NCI-H446 (cell line): Measurements from ENCODE around the gene ANKRD6.
A peak's percentile ranks its signal among the peaks of the same experiment; 100 is the strongest.

Source experiments
- DNase-seq, 2 experiments: peaks; one replicate each; lab custom pipeline; 2025; lab: John Stamatoyannopoulos, UW

The ANKRD6 gene

DNA sequence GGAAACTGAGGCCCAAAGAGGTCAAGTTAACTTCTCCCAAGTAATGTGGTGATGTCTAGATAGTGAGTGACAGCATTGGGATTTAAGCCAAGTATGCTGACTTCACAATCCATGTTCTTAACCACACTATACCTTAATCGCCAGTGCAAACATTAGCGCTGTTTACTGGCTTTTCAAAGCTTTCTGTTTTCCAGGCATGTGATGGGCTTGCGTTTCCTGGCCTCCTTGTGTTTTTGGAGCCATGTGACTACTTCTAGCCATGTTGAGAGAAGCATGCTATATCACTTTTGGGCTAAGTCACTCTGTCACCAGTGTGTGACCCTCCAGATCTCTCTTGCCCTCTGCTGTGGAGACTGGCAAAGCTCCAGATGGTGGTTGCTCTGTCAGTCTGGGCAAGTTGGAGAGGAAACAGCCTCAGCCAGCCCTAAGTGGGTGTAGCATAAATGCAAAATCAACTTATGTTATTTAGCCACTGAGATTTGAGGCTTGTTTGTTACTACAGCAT lies 76.9 kb downstream of the ANKRD6 start:
- DNase-seq: no peak

DNA sequence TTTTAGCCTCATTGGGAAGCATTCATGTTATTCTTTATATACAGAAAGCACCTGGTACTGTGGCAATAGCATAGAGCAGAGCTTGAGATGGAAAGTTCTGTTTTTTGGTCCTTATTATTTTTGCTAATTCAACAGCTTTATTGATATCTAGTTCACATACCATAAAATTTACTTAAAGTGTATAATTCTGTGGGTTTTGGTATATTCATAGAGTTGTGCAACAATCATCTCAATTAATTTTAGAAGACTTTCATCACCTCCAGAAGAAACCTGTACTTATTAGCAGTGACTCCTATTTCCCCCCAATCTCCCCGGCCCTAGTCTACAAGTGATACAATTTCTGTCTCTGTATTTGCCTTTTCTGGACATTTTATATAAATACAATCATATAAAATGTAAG lies 77.4 kb downstream of the ANKRD6 start:
- DNase-seq: no peak

DNA sequence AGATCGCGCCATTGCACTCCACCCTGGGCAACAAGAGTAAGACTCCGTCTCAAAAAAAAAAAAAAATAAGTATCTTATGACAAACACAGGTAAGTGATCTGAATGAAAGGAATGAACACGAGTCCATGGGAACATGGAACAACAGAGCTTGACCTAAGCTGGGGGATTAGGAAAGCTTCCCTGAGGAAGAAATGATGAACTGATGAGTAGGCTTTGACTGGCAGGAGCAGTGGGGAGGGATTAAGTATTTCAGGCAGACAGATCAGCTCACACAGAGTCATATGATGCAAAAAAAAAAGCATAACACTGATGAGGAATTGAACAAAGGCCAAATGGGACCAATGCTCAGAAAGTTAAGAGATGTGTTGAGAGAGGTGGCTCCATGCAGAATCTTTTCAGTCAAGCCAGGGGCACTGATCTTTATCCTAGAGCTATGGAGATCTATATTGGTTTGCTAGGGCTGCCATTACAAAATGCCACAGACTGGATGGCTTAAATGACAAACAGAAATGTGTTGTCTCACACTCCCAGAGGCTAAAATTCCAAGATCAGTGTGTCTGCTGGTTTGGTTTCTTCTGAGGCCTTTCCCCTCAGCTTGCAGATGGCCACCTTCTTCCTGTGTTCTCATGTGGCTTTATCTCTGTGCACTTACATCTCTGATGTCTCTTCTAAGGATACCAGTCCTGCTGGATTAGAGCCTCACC lies 85.6 kb downstream of the ANKRD6 start:
- no peak for DNase-seq

DNA sequence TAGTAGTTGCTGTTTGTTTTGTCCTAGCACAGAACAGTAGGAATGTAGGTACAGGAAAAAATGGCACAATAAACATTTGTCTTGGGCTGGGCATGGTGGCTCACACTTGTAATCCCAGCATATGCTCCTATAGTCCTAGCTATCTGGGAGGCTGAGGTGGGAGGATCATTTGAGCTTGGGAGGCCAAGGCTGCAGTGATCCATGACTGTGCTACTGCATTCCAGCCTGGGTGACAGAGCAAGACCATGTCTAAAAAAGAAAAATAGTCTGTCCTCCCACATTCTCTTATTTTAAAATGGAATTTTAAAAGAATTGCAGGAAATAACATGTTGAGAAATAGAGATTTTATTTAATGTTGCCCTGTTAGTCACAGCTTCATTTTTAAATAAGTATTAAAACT lies 87.8 kb downstream of the ANKRD6 start:
- DNase-seq: no peak

DNA sequence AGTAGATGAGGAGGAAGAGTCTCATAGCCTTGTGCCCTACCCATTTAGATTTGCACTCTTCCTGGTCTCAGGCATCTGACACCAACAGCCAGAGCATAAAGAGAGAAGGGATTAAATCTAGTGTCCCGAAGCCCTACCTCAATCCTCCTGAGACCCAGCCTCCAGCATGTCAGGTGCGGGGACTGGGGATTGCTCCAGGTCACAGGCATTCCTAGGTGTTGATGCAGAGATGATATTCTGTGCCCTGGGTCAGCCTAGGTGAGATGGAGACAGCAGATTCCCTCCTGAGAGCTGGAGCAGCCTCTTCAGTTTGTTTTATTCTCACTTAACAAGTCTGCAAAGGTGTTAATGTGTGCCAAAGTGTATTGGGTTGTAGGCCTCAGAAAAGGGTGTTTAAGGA lies 89.8 kb downstream of the ANKRD6 start:
- DNase-seq: no peak

DNA sequence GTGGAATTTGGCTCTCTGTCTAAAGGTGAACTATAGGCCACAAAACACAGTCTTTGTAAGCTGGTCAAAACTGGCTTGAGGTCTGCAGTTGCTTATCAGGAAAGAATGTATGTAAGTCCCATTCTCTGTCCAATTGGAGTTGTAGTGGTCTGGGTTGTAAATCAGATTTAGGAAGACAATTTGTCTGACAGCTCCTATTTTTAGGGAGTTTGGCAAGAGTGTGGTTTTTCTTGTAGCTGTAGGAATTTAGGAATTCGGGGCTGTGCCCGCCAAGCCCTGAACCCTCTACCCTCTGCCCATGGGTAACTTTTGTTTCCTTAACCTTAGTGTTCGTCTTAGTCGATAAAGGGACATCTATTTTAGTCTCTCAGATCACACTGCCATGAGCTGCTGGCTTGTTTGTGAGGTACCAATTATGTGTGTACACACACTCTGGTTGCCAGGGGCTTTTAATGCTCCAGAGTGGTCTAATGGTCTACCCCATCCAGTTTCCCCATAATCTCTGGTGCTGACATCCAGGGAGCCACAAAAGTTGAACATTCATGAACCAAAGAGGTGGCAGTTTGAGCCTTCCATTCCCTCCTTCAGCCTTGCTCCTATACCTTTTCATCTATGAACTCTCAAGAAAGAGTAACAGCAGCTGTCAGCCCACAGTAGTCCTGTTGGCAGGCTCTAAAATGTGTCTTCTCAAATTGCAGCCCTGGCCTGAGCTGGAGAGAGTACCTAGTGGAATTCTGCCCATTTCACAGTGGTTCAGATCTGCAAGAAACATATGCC lies 93.0 kb downstream of the ANKRD6 start:
- DNase-seq: peak in 1 of 2 experiments; percentile 56

DNA sequence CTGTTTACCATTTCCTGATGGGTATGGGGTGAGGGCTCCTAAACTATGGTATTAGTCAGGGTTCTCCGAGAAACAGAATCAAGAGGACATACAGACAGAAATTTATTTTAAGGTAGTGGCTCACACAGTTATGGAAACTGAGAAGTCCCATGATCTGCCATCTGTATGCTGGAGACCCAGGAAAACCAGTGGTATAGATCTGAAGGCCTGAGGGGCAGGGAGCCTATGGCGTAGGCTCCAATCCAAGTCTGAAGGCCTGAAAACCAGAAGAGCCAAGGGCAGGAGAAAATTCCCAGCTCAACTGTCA lies 93.6 kb downstream of the ANKRD6 start:
- no peak for DNase-seq

DNA sequence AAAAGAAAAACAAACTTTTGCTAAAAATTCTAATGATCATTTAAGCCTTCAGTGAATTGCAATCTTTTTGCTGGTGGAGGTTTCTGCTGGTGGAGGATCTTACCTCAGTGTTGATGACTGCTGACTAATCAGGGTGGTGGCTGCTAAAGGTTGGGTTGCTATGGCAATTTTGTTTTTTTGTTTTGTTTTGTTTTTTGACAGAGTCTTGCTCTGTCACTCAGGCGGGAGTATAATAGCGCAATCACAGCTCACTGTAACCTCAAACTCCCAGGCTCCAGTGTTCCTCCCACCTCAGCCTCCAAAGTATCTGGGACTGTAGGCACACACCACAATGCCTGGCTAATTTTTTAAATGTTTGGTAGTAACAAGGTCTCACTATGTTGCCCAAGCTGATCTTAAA lies 94.7 kb downstream of the ANKRD6 start:
- no peak for DNase-seq

DNA sequence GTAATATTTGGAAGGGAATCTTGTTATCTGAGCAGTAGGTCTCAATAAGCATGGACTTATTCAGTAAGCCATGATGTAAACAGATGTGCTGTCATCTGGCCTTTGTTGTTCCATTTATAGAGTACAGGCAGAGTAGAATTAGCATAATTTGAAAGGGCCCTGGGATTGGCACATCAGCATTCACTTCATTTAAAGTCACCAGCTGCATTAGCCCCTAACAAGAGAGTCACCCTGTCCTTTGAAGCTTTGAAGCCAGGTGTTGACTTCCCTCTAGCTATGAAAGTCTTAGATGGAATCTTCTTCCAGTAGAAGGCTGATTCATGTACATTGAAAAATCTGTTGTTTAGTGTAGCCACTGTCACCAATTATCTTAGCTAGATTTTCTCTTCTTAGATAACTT lies 95.9 kb downstream of the ANKRD6 start:
- DNase-seq: no peak

DNA sequence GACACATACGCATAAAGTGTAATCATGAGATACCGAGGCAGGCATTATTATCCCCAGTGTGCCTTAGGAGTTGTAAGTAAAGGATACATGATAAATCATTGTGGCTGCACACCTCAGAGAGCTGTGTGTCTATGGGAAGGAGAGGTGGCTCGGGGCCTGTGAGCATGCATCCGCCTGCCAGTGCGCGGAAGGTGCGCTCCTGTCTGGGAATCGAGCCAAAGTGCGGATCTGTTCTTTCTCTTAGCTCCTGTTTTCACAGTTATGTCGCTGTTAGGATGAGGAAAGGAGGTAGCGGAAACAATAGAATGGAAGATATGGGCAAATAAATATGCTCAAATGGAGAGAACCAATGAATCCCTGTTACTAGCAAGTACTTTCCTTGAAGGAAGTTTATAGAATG lies 98.0 kb downstream of the ANKRD6 start:
- DNase-seq: no peak

DNA sequence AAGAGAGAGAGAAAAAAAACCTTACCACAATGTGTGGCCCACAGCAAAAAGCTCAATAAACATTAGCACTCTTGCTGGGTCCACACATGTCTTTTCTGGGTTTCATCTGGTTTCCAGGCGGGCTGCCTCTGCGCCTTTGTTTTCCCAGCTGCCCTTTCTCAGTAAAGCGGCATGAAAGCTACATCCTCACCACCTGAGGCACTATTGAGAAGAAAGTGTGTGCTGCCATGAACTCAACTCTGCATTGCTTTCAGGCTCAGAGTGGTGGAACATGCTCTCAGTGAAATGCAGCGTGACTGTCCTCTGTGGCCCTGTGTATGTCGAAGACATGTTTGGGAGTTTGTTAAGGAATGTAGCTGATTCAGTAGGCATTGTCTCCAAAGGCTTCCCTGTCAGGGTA lies 103.3 kb downstream of the ANKRD6 start:
- no peak for DNase-seq

DNA sequence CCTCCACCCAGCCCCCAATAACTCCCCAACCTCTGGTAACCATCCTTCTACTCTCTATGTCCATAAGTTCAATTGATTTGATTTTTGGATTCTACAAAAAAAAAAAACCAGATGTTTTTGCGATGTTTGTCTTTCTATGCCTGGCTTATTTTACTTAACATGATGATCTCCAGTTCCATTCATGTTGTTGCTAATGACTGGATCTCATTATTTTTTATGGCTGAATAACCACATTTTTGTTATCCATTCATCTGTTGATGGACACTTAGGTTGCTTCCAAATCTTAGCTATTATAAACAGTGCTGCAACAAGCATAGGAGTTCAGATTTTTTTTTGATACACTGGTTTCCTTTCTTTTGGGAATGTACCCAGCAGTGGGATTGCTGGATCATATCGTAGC lies 106.8 kb downstream of the ANKRD6 start:
- DNase-seq: no peak

DNA sequence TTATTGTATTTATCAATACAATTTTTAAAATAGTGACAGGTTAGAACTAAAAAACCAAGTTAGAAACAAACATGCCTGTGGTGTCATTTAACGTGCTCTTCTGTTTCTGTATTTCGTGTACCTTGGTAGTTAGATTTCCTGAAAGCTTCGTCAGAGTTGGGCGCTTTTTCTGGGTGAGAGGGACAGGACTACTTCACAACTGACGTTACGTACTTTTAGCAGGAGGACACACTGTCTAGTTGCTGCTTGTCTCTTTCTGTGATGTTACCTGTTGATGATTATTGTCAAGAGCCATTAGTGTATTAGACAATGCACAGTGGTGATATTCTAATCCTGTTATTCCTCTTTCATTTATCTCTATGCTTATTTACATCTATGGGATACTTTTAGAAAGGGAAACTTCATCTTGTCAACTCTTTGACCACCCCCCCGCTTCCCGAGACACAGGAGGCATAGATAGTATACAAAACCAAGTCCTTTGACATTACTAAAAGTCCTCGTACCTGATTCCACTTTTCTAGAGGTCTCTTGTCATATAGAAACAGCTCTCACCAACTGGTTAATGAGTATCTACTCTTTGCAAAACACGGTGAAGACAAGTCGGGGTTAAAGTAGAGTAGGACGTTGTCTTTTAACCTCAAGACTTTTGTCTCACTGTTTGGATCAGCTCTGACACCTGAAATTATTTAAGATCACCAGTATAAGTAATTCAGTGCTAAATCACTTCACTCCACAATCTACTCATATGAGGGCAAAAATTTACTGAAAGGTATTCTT lies 109.3 kb downstream of the ANKRD6 start:
- no peak for DNase-seq

DNA sequence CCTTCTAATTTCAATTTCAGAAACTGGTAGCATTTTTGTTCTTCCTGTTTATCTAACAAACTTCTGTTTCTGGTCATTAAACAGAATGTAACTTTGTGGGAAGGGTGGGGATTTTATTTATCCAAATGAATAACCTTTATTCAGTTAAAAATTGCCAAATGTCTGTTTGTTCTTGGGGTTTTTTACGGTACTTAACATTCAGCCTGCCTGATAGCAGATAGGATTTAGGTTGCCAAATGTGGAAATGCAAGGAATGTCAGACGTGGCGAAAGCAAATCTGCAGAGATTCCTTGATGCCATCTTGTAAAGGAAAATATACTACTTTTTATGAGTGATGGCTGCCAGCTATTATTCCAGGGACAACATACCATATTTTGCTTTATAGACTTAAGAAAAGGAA lies 109.9 kb downstream of the ANKRD6 start:
- DNase-seq: no peak

DNA sequence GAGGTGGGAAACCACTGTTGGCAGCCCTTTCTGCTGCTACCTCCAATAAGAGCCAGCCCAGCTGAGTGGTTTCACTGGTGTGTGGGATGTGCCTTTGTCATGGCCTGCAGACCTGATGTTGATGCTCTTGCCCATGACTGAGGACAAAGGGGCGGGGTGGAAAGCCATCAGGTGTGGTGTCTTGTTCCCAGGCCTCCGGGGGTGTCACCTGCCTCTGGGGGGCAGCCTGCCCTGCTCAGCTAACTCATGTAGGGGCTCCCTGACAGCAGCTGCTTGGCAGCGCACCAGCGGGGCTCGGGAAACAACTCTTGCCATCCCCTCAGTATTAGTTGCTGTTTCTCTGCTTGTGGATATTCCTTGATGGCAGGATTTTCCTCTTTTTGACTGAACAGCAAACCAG lies 114.3 kb downstream of the ANKRD6 start:
- no peak for DNase-seq

DNA sequence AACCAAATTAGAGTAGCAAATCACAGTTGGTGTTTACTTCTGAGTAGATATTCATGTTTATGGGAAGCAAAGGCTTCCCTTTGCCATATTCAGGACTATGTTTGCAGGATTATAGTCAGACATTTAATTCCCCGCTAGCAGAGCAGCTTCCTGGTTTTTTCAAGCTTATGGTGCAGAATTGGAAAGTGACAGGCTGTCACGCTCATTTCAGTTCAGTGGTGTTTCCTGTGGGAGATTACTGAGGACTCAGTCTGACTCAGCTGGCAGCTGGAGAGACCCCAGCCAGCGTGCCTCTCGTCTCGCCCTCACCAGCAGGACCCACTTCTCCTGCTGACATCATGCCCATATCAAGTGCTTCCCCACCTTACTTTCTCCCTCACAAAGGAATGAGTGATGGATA lies 120.5 kb downstream of the ANKRD6 start:
- no peak for DNase-seq

DNA sequence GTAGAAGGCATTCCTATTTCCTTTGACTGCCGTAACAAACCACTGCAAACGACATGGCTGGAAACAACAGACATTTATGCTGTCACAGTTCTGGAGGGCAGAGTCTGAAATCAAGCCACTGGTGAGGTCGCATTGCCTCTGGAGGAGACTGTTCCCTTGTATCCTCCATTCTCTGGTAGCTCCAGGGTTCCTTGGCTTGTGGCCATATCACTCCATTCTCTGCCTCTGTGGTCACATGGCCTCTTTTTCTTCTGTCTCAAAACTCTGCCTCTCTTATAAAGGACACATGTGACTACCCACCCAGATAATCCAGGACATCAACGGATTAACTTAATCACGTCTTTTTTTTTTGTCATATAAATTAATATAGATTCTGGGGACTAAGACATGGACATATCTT lies 121.2 kb downstream of the ANKRD6 start:
- no peak for DNase-seq

DNA sequence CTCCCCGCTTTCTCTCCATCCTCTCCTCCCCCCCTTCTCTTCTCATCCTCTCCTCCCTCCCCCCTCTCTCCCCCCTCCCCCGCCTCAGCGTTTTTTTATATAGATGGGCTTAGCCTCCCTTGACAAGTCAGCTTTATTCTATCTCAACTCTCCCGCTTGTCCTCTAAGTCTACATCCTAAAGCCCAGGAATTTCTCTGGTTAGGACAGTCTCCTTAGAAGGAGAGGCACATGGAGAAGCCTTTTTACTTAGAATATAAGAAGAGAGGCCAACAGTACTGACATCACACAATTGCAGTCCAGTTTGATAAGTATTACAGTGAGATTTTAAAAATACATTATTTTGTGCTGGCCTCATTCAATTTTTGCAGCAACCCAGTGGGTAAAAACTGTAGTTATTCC lies 122.1 kb downstream of the ANKRD6 start:
- DNase-seq: no peak

DNA sequence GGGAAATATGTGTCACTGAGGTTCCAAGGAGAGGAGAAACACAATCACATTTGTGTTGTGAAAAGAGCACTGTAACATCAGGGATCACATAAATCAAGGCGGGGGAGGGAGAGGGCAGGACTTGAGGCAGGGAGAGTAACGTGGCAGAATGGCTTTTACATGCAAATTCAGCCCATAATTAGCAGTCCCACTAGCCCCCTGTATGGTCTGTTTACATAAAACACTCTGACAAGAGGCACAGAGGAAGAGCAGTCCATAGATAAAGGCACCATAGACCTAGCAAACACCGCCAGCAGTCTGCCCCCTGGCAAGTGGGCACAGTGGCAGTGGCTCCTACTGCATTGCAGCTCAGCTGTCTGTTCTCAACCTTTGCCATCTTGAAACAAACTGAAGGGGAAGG lies 122.9 kb downstream of the ANKRD6 start:
- no peak for DNase-seq

DNA sequence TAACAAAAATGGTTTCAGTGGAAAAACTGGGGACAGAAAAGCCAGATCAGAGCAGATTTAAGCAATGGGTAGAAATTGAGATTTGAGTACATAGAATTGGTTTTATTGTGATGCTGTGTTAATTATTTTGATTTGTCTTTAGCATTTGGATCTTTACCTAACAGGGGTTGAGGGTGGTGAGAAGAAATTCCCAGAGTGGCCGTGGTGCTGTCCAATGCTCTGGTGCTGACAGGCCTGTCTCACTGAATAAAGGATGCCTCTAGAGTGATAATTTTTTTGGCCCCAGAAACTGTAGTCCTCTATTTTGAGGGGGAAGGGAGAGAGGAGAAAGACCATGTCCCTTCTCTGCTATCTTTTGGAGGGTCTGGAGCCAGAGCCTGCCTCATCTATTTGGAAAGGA lies 126.5 kb downstream of the ANKRD6 start:
- no peak for DNase-seq

DNA sequence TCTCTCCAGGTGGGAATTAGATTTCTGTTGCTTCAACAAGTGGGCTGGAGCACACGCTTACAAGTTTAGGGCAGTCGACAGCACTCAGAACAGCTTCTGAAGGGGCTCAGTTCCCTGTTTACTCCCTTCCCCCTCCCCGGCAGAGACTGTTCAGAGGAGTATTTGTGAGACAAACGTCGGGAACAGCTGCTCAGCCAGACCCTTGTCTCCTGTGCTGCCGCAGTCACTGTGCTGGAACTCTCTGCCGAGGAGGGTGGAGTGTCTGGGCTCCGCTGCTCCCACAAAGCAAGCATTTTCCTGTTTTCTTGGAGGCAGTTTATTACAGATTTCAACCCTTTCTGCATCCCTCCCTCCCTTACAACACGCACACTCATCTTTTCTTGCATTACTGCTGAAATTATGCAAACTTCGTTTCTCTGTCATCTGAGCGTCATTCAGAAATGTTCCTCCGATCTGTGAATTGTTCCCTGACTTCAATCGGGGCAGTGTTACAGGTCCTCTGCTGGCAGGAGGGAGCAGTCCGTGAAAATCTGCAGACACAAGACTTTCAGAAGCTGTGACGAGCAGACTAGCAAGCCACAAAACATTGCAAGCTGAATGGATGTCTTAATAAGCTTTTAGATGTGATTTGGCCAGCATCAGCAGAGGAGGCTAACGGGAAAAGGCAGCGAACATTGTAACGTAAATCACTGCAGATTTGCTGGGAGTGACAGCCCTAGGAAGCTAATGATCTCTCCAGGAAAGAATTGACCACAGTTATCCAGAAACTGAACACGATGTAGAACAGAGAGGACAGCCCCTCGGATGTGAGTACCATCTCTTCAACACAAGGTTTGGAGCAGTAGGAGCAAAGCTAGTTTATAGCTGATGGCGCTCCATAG lies 129.4 kb downstream of the ANKRD6 start:
- no peak for DNase-seq

DNA sequence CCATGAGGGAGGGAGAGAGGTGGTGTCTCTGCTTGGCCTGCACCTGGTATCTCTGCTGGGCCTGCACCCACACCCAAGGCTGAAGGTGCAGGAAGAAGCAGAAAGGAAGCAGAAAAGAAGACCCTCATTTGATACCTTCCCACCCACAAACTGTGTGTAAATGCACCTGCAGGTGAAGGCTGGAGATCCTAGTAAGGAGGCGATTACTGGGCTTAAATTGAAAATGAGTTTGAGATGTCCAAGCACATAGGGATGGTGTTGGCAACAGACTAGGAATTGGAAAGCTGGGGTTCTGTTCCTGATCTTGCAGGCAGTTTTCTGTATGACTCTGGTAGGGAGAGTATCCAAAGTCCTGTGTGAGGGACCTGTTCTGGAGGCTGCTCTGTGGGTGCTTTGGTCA lies 130.9 kb downstream of the ANKRD6 start:
- DNase-seq: no peak
